GM19328 (cell line): Measurements from ENCODE around the gene CNOT10.
"Not testable (repeated sequence)": the region's sequence is repeated elsewhere in the genome, so short reads cannot be mapped to it uniquely, and the experiment has no call there.

ENCODE experiments used
- ATAC-seq: cut with Tn5 transposase; IDR thresholded peaks from one replicate; pipeline ENCODE4 v1.9.1; 2021; ENCODE audit warnings: mild to moderate bottlenecking, moderate library complexity; ENCODE audit not compliant: unreplicated experiment

Gene CNOT10

DNA sequence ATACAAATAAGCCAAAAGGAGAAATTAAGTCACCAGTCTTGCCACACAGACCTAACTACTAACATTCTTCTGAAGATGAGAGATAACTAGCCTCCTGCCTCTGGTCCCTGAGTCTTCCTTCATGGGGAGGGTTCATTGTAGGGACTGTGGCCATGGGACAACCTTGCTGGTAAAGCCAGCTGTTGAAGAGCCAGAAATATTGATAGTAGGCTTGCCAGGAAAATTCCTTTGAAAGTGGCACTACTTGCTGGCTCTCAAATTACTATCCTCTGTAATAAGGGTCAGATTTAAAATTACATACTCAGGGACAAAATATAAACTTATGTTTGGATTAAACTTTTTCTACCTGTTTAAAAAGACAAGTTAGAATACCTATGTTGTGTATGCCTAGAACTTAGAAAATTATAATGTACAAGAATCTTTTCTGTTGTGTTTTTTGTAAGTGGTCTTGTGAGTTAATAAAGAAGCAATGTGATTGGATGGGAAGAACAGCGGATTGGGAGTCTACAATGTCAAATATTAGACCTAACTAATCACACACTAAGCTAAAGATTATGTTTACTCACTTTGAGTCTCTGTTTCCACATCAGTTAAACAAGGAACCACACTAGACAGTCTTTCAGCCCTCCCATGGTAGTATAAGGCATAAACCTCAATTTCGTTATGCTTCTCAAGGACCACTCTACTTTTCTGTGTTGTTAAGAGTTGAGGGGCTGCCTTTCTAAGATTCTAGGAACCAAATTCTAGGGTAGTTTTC lies 72.8 kb downstream of the CNOT10 start:
- ATAC-seq, result no peak

DNA sequence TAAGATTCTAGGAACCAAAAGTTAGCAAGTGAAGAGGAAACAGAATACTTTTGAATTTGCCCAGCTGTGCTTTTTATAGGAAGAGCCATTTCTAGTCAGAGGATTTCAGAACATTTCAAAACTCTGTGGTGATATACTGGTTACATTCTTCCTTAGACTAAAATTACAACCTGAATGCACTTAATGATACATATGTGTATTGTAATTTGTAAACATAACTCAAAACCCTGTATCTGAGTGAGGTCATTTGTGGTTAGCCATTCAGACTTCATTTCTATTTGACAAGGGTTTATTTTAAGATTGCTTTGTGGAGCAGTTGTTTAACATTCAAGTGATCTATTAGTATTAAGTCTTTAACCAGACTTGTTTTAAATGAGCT lies 73.4 kb downstream of the CNOT10 start:
- no peak for ATAC-seq

GRCh38 chr3:32759342-32759741 lies 74.4 kb downstream of the CNOT10 start:
- no peak for ATAC-seq

DNA sequence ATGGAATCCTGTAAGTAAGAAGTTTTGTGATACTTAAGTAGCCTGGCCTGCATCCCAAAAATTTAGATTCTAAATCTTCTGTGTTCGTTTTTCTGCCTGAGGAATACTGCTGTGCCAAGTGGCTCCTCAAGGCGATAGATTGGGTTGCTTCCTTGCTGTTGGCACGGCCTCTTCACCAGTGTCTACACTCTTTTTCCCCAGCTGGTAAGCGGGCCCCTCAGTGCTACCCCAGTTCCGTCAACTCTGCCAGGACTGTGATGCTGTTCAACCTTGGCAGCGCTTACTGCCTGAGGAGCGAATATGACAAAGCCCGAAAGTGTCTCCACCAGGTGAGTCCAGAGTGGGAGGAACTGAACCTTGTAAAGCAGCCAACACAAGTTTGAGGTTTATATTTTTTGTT lies 79.5 kb downstream of the CNOT10 start:
- no peak for ATAC-seq

- ATAC-seq, result no peak
Measured at GRCh38 chr3:32778389-32778788, 93.4 kb downstream of the CNOT10 start.

GRCh38 chr3:32780071-32780734 lies 95.2 kb downstream of the CNOT10 start:
- no peak for ATAC-seq

DNA sequence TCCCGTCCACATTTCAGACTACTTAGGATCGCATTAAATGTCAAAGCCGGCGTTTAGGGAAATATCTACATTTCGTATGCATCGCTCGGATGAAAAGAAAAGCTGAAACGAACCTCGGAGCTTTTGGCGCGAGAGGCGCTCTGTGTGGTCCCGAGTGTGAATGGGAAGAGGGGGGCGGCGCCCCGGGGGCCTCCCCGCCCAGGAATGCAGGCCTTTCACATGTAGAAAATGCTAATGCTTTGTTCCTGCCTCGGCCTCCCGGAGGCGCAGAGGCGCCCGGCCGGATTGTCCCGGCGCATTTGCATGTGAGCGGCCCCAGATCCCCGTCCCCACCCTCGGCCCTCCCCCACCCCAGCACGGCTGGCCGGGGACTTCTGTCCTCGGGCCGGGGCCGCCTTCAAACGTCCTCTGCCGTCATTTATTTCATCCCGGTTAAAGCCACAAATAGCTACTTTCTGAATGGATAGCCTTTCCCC lies 95.8 kb downstream of the CNOT10 start:
- peak; percentile 20 for ATAC-seq

GRCh38 chr3:32781211-32781968 lies 96.4 kb downstream of the CNOT10 start:
- ATAC-seq, result peak; percentile 91

DNA sequence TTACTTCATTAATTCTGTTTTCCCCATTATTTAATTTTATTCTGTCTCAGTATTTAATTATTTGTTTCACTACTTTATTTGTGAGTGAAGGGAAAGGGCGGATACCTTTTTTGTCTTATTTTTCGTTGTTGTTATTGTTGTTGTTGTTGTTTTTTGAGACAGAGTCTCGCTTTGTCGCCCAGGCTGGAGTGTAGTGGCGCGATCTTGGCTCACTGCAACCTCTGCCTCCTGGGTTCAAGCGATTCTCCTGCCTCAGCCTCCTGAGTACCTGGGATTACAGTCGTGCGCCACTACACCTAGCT lies 96.9 kb downstream of the CNOT10 start:
- ATAC-seq, result not testable (repeated sequence)

GRCh38 chr3:32782407-32782806 lies 97.4 kb downstream of the CNOT10 start:
- ATAC-seq, result no peak

GRCh38 chr3:32791833-32792232 lies 106.8 kb downstream of the CNOT10 start:
- ATAC-seq, result no peak

GRCh38 chr3:32794487-32795308 lies 109.7 kb downstream of the CNOT10 start:
- ATAC-seq, result no peak

DNA sequence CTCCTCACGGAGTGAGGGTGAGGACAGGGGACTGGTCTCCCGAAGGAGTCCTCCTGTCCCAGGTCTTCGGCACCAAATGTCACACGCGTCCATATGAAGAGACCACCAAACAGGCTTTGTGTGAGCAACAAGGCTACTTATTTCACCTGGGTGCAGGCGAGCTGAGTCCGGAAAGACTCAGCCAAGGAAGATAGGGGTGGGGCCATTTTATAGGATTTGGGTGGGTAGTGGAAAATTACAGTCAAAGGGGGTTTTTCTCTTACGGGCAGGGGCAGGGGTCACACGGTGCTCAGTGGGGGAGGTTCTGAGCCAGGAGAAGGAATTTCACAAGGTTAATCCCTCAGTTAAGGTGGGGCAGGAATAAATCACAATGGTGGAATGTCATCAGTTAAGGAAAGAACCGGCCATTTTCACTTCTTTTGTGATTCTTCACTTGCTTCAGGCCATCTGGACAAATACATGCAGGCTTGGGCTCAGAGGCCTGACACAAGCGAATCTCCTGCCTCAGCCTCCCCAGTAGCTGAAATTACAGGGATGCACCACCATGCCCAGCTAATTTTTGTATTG lies 111.5 kb downstream of the CNOT10 start:
- not testable (repeated sequence) for ATAC-seq

DNA sequence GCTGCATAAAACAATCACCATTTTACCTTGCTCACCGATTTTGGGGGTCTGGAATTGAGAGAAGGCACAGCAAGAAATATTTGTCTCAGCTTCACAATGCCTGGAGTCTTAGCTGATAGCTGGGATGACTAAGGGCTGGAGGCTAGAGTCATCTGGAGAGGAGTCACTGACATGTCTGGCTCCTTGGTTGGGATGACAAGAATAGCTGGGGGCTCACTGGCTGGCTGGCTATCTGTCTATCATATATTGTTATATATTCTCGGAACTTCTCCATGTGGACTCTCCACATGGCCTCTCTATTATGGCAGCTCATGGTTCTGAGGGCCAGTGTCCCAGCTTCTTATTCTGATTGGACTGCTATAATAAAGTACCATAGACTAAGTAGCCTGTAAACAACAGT lies 112.8 kb downstream of the CNOT10 start:
- no peak for ATAC-seq

- not testable (repeated sequence) for ATAC-seq
Measured at GRCh38 chr3:32801440-32801839, 116.5 kb downstream of the CNOT10 start.

DNA sequence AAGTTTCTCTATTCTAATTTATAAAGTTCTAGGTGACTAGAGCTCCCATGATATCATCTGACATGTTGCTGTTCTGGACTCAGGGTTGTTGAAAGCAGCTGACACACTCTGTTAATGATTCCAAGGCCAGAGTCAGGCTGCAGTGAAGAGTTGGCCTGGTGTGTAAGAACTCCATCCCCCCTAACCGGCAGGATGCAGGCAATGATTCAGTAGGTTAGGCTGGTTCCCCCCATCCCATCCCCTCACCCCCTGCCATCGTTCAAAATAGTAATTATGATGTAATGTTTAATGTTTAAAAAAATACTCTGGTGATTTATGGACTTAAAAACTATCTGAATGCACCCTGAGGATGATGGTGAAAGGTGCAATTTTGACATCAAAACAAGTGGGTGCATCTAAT lies 128.2 kb downstream of the CNOT10 start:
- no peak for ATAC-seq

DNA sequence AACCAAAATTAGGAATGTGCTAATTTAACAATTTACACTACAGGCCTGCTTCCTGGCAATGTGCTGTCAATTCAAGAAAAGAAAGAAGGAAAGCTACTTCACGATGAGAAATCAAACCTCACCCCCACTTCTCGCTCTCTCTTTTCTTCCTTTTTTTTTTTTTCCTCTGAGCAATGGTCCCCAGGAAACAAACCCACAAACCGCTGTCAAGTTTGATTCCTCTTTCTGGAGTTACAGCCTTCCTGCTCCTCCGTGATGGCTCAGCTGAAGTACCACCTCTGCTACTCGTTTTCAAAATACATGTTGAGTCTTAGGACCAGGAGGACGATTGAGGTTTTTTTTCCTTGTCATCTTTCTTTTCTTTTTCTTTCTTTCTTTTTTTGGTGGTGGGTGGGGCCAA lies 129.4 kb downstream of the CNOT10 start:
- ATAC-seq, result no peak

DNA sequence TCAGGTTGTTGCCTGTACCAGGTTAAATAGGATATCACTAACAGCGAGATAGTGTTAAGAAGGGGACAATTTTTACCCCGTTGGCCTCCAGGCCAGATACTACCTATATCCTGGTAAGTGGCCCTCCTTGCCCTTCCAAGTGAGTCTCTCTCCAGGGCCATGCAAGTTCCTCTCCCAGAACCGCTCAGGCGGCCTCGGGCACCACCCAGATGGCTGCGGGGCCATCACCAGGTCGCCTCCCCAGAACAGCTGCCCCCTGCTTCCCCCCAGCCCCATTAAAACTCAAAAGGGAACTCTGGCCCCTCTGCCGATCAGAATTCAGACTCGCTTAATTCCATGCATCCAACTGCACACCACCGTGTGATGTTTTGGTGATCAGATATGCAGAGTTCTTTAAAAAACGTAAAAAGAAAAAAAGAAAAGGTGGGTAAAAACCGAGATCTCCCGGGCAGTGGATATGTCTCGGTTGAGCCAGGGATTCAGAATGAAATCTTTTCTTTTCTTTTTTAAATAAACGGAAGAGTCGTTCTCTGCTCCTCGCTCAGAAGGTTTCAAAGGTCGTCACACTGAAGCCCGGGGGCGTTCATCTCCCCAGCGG lies 131.0 kb downstream of the CNOT10 start:
- ATAC-seq, result no peak

GRCh38 chr3:32816439-32817256 lies 131.7 kb downstream of the CNOT10 start:
- ATAC-seq, result no peak

GRCh38 chr3:32817257-32817557 lies 132.2 kb downstream of the CNOT10 start:
- ATAC-seq, result no peak
